H1 (cell line): Measurements from ENCODE around the gene IP6K3.

ENCODE experiments used
- BCL11A ChIP-seq, 2 experiments: IDR thresholded peaks; one replicate each; pipeline ENCODE4 v1.6.1; 2011; ENCODE audit warnings: low read depth in 2 of 2, low read length in 2 of 2, mild to moderate bottlenecking in 2 of 2
- CTCF ChIP-seq, 3 experiments: IDR thresholded peaks; 1 replicate in 2 of 3; 2 replicates in 1 of 3; pipeline versions ENCODE4 v1.5.1 to v1.6.1; 2011; ENCODE audit warnings: low read length in 3 of 3, mild to moderate bottlenecking in 3 of 3, inconsistent platforms in 2 of 3, low read depth in 1 of 3, moderate library complexity in 1 of 3; ENCODE audit not compliant: insufficient read depth in 1 of 3; ENCODE audit errors: control extremely low read depth in 1 of 3
- EZH2 ChIP-seq: fragments of 200-600 bp; sonication (generic); IDR thresholded peaks from 2 replicates; pipeline ENCODE4 v1.7.1; 2012; ENCODE audit warnings: low read depth, mild to moderate bottlenecking, moderate library complexity, low read length, inconsistent platforms; ENCODE audit not compliant: severe bottlenecking
- JUN ChIP-seq: IDR thresholded peaks from 2 replicates; pipeline ENCODE4 v1.6.1; 2011; ENCODE audit warnings: low read depth, mild to moderate bottlenecking, improper control_type of control experiment, low read length
- KDM1A ChIP-seq: fragments of 200-600, 300-600 bp; sonication (generic); IDR thresholded peaks from 2 replicates; pipeline ENCODE4 v1.7.1; 2016; ENCODE audit warnings: mild to moderate bottlenecking, low read length, borderline replicate concordance
- MAFK ChIP-seq: IDR thresholded peaks from 2 replicates; pipeline ENCODE4 v1.6.1; 2012; ENCODE audit warnings: low read depth, mild to moderate bottlenecking, improper control_type of control experiment, low read length
- PHF8 ChIP-seq: fragments of 200-600 bp; sonication (generic); conservative IDR thresholded peaks from 2 replicates; pipeline ENCODE4 v1.7.1; 2012; ENCODE audit warnings: low read depth, mild to moderate bottlenecking, inconsistent platforms, low read length, moderate library complexity
- POLR2A ChIP-seq, 2 experiments: IDR thresholded peaks; 1 replicate in 1 of 2; 2 replicates in 1 of 2; pipeline ENCODE4 v1.6.1; 2011; ENCODE audit warnings: low read depth in 2 of 2, low read length in 2 of 2, mild to moderate bottlenecking in 2 of 2; ENCODE audit errors: control extremely low read depth in 1 of 2
- POLR2AphosphoS5 ChIP-seq: IDR thresholded peaks from 2 replicates; pipeline ENCODE4 v1.6.1; 2011; ENCODE audit warnings: low read depth, low read length
- RBBP5 ChIP-seq: IDR thresholded peaks from 2 replicates; pipeline ENCODE4 v1.7.1; 2012; ENCODE audit warnings: low read depth, mild to moderate bottlenecking, inconsistent platforms, low read length, moderate library complexity, borderline replicate concordance
- RNF2 ChIP-seq: fragments of 200-900, 300-1000 bp; sonication (generic); IDR thresholded peaks from 2 replicates; pipeline ENCODE4 v1.7.1; 2016; ENCODE audit warnings: borderline replicate concordance, low read depth, mild to moderate bottlenecking, antibody characterized with exemption, low read length; ENCODE audit not compliant: poor library complexity, severe bottlenecking; ENCODE audit errors: missing control alignments
- SP1 ChIP-seq: IDR thresholded peaks from 2 replicates; pipeline ENCODE4 v1.6.1; 2011; ENCODE audit warnings: low read depth, low read length
- TEAD4 ChIP-seq: IDR thresholded peaks from 2 replicates; pipeline ENCODE4 v1.6.1; 2012; ENCODE audit warnings: low read depth, low read length, inconsistent platforms, mixed read lengths
- YY1 ChIP-seq: IDR thresholded peaks from 2 replicates; pipeline ENCODE4 v1.6.1; 2011; ENCODE audit warnings: low read depth, mild to moderate bottlenecking, low read length

- TF ChIP-seq POLR2A (IDR thresholded peaks at IDR 0.05; ENCODE audit: control extremely low read depth in 1 of 2, low read depth in 2 of 2, low read length in 2 of 2): no peak
- TF ChIP-seq CTCF (IDR thresholded peaks at IDR 0.05; ENCODE audit: control extremely low read depth in 1 of 3, insufficient read depth in 1 of 3, low read depth in 1 of 3, low read length in 3 of 3): no peak
- TF ChIP-seq KDM1A: no peak
- no peak for TF ChIP-seq SP1
- TF ChIP-seq TEAD4: no peak
- TF ChIP-seq YY1: no peak
- TF ChIP-seq PHF8: no peak
- TF ChIP-seq EZH2: no peak
- TF ChIP-seq POLR2AphosphoS5: no peak
- no peak for TF ChIP-seq BCL11A (IDR thresholded peaks at IDR 0.05; ENCODE audit: low read depth in 2 of 2, low read length in 2 of 2)
- no peak for TF ChIP-seq MAFK
- TF ChIP-seq RBBP5: no peak
- no peak for TF ChIP-seq RNF2
- TF ChIP-seq JUN: no peak
Observed at GRCh38 chr6:33749401-33749800, 2.7 kb upstream of the IP6K3 start.
